Measurements from ENCODE around the gene GRAMD2B. TPM values are rescaled to one million over a fixed set of nuclear protein-coding genes. Genes with fewer than 3 reads are reported as not detected.

Gene GRAMD2B
- total and polyA plus RNA-seq, 3 donors from 2014 or later, result 10.8 to 35.0 (median 23.5) TPM

- peak overlapping the region in 1 of 2 donors; percentile 48 for H3K27ac ChIP-seq
Measured at GRCh38 chr5:126455264-126455663, 32.1 kb downstream of the GRAMD2B start.

GRCh38 chr5:126455728-126456127 lies 32.5 kb downstream of the GRAMD2B start:
- no peak for DNase-seq
- no peak overlapping the region for H3K4me3 ChIP-seq
- peak overlapping the region in 1 of 2 donors; percentile 28 for H3K27ac ChIP-seq
- intact Hi-C loops (cut with DNase I; ENCODE audit: low total_unique reads), result no loop called here
- peaks cover under 1% of the 10 kb centered on the region for H3K36me3 ChIP-seq (ENCODE audit: low read depth, missing control alignments)
- no peaks in the 10 kb centered on the region for H3K9me3 ChIP-seq
- TF ChIP-seq POLR2A (IDR thresholded peaks at IDR 0.05) (no peak), CTCF (IDR thresholded peaks at IDR 0.05) (no peak)
- 91 to 97% methylated on average over 1 of the region's 1 CpG for WGBS, 2 donors
- peaks cover 20% of the 10 kb centered on the region for H3K4me1 ChIP-seq
- H3K27me3 ChIP-seq, result no peaks in the 10 kb centered on the region

More at GRCh38 chr5:126455264-126455663, 32.1 kb downstream of the GRAMD2B start:
- Histone ChIP-seq H3K9me3 (no peaks in the 10 kb centered on the region), H3K4me3 (no peak overlapping the region), H3K27me3 (no peaks in the 10 kb centered on the region), H3K4me1 (peaks cover 20% of the 10 kb centered on the region), H3K36me3 (ENCODE audit: low read depth, missing control alignments) (peaks cover 2% of the 10 kb centered on the region)
- no peak for TF ChIP-seq POLR2A (IDR thresholded peaks at IDR 0.05)
- TF ChIP-seq CTCF (IDR thresholded peaks at IDR 0.05), result no peak
- no peak for DNase-seq
- intact Hi-C loops (cut with DNase I; ENCODE audit: low total_unique reads), result no loop called here

- H3K36me3 ChIP-seq (ENCODE audit: low read depth, missing control alignments), result no peaks in the 10 kb centered on the region
- TF ChIP-seq CTCF (IDR thresholded peaks at IDR 0.05) (no peak), POLR2A (IDR thresholded peaks at IDR 0.05) (no peak)
- peaks cover 21% of the 10 kb centered on the region for H3K4me1 ChIP-seq
- no peak for DNase-seq
- H3K9me3 ChIP-seq, result no peaks in the 10 kb centered on the region
- H3K4me3 ChIP-seq, result no peak overlapping the region
- 68 to 73% methylated on average over 6 of the region's 6 CpGs for WGBS, 2 donors
- H3K27ac ChIP-seq, result peak overlapping the region in 1 of 2 donors; percentile 28
- intact Hi-C loops (cut with DNase I; ENCODE audit: low total_unique reads), result no loop called here
- H3K27me3 ChIP-seq, result no peaks in the 10 kb centered on the region
Measured at GRCh38 chr5:126456217-126456820, 33.1 kb downstream of the GRAMD2B start.

GRCh38 chr5:126460459-126460858 lies 37.2 kb downstream of the GRAMD2B start:
- Histone ChIP-seq H3K36me3 (ENCODE audit: low read depth, missing control alignments) (no peaks in the 10 kb centered on the region), H3K27ac (peak overlapping the region in 1 of 2 donors; percentile 77), H3K27me3 (no peaks in the 10 kb centered on the region), H3K4me3 (no peak overlapping the region), H3K9me3 (no peaks in the 10 kb centered on the region), H3K4me1 (peaks cover 26% of the 10 kb centered on the region)
- TF ChIP-seq CTCF (IDR thresholded peaks at IDR 0.05), result no peak
- WGBS, 2 donors, result 78 to 87% methylated on average over 4 of the region's 4 CpGs
- intact Hi-C loops (cut with DNase I; ENCODE audit: low total_unique reads), result no loop called here
- no peak for DNase-seq

GRCh38 chr5:126460977-126461376 lies 37.8 kb downstream of the GRAMD2B start:
- no peaks in the 10 kb centered on the region for H3K9me3 ChIP-seq
- no peak overlapping the region for H3K4me3 ChIP-seq
- no peaks in the 10 kb centered on the region for H3K27me3 ChIP-seq
- H3K36me3 ChIP-seq (ENCODE audit: low read depth, missing control alignments), result no peaks in the 10 kb centered on the region
- no peak for DNase-seq
- intact Hi-C loops (cut with DNase I; ENCODE audit: low total_unique reads), result no loop called here
- 78 to 91% methylated on average over 1 of the region's 1 CpG for WGBS, 2 donors
- peak overlapping the region; percentile 11 to 77 for H3K27ac ChIP-seq
- H3K4me1 ChIP-seq, result peaks cover 20% of the 10 kb centered on the region
- TF ChIP-seq POLR2A (IDR thresholded peaks at IDR 0.05) (no peak), CTCF (IDR thresholded peaks at IDR 0.05) (no peak)
